GM10266 (cell line): ENCODE measurements around the gene EXOC2.

Source experiments
- DNase-seq: peaks from one replicate; pipeline ENCODE4 v3.0.0; 2012; ENCODE audit errors: extremely low spot score
- CTCF ChIP-seq: IDR thresholded peaks from 2 replicates; pipeline ENCODE4 v1.5.1; 2012; ENCODE audit warnings: mild to moderate bottlenecking, low read depth; ENCODE audit not compliant: control insufficient read depth, insufficient read depth; ENCODE audit errors: missing control alignments

The EXOC2 gene

DNA sequence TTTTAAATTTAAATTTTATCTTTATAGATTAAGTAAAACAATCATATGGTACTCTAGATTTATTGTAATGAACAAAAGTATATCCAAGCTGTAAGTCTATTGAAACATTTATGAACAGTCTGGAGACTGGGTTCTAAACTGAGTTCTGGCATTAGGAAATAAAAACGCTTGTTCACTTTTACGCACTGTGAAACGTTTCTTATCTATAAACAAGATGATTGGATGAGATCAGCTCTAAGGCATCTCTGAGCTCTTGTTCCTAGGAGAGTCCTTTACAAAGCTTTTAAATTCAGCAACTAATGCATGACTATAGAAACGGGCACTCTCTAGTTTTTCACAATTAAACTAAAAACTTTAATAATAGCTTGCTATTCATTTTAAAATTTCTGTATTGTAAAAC, 42.8 kb downstream of the EXOC2 start:
- DNase-seq, result no peak
- TF ChIP-seq CTCF, result no peak

DNA sequence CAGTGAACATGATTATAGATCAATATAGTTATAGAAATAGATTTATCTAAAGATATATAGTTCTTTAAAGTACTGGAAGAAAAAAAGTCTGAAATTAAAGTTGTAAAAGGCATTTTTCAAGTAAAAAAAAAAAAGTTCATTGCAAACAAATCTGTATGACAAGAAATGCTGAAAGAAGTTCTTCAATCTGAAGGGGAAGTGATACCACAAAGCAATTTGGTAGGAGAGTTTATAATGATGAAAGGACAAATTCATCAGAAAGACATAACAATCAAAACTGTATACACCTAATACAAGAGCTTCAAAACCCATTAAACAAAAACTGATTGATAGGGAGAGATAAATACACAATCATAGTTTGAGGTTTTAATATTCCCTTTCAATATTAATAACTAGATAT, 50.1 kb downstream of the EXOC2 start:
- TF ChIP-seq CTCF, result no peak
- no peak for DNase-seq

- no peak for DNase-seq
- TF ChIP-seq CTCF, result no peak
These were observed 51.5 kb downstream of the EXOC2 start for GRCh38 chr6:641225-641985.

GRCh38 chr6:636488-636887, 56.5 kb downstream of the EXOC2 start:
- TF ChIP-seq CTCF, result no peak

DNA sequence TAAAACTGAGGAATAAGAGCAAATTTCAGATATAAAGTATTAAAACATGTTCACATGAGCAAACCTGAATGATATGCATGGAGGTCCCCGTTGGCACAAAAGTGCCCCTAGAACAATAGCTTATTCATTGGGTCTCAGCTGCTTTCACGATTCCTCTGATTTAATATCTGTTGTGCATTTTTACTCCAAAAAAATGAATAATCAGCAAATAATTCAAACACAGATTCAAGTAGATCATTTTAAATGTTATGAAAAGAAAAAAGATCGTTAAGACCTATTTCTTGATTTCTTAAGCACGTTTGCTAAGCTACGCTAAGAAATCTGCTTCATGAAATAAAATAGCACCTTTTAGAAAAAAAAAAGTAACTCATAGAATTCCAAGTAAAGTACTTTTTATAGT, 57.7 kb downstream of the EXOC2 start:
- TF ChIP-seq CTCF, result no peak
- no peak for DNase-seq

More at GRCh38 chr6:636488-636887, 56.5 kb downstream of the EXOC2 start:
- peak; percentile 56 for DNase-seq

GRCh38 chr6:633611-634010, 59.3 kb downstream of the EXOC2 start:
- TF ChIP-seq CTCF, result no peak
- DNase-seq, result no peak

- TF ChIP-seq CTCF, result no peak
- DNase-seq, result peak; percentile 20
These were observed 64.2 kb downstream of the EXOC2 start for GRCh38 chr6:628766-629165.
